HL-60/S4 treated with phorbol 12-myristate 13-acetate at 8.2 ng/mL for 4 days and 3 days (cell line): ENCODE results near the gene GANC.
"Not testable (repeated sequence)": the region's sequence is repeated elsewhere in the genome, so short reads cannot be mapped to it uniquely, and the experiment has no call there.

ENCODE experiments used
- in situ Hi-C: fragments of 300-500 bp; cut with MboI; formaldehyde crosslinking; loops from 2 replicates; pipeline ENCODE4 v1.15.0; 2022; ENCODE audit warnings: low sequenced_read_pairs

Gene GANC

GRCh38 chr15:42282344-42282743 is 9.3 kb downstream of the GANC start:
- in situ Hi-C loops, result no loop called here

- in situ Hi-C loops, result no loop called here
Observed at GRCh38 chr15:42282926-42283325, 9.9 kb downstream of the GANC start.

GRCh38 chr15:42283671-42284070 is 10.7 kb downstream of the GANC start:
- in situ Hi-C loops, result no loop called here

DNA sequence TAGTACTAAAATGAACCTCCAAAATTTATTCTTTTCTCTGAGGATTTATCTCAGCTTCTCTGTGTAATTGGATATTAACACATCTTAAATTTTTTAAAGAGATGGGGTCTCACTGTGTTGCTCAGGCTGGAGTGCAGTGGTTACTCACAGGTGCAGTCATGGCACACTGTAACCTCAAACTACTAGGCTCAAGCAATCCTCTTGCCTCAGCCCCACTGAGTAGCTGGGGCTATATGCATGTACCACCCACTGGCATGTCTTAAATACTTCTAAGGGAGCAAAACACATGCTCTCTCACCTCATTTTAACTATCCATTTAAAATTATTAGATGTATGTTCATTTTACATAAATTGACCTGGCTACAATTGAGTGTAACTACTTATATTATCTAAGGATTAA is 11.6 kb downstream of the GANC start:
- in situ Hi-C loops, result no loop called here

GRCh38 chr15:42285034-42285433 is 12.0 kb downstream of the GANC start:
- in situ Hi-C loops, result no loop called here

GRCh38 chr15:42286445-42287029 is 13.5 kb downstream of the GANC start:
- in situ Hi-C loops, result no loop called here

DNA sequence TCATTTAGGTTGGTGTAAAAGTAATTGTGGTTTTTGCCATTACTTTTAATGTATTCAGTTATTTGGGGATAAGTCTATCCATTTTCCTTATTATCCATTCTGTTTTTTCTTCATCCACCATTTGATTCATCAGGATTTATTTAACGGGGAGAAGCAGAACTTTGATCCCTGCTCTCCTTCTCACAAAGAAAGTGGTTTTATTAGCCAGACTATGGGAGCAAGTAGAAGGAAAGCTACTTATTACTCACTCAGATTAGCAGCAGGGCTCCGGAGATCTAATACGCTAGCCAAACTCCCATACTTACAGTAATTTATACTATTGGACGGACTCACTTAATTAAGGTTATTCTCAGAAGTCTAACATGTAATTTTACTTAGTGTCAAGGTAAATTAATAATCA is 14.9 kb downstream of the GANC start:
- in situ Hi-C loops, result no loop called here

- in situ Hi-C loops, result no loop called here
Observed at GRCh38 chr15:42289166-42289565, 16.2 kb downstream of the GANC start.

- in situ Hi-C loops, result not testable (repeated sequence)
Observed at GRCh38 chr15:42301004-42301403, 28.0 kb downstream of the GANC start.

- in situ Hi-C loops, result no loop called here
Observed at GRCh38 chr15:42306681-42307080, 33.7 kb downstream of the GANC start.

GRCh38 chr15:42313463-42313862 is 40.5 kb downstream of the GANC start:
- in situ Hi-C loops, result no loop called here

DNA sequence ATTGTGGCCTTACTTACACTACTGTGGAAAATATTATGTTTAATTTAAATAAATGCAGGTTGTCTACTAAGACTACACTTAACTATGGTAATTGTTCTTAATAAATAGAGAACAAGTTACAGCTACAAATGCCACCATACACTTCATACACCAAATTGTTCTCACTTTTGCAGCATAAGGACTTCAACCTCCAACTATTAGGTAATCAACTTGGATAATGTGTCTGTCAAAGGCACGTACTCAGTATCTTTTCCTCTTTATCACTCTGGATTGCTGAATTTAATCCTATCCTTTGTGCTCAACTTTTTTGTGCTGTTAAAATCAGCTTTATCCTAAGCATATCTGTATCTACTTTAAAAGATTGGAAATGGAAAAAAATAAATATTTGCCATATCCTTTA is 41.8 kb downstream of the GANC start:
- in situ Hi-C loops, result no loop called here

DNA sequence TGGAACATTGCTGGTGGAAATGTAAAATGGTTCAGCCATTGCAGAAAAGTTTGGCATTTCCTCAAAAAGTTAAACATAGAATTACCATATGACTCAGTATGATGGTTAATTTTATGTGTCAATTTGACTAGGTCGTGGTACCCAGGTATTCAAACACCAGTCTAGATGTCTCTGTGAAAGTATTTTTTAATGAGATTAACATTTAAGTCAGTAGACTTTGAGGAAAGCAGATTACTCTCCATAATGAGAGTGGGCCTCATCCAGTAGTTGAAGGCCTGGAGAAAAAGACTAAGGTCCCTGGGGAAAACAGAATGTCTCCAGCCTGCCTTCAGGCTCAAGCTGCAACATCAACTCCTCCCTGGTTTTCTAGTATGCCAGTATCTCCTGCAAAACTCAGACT is 42.5 kb downstream of the GANC start:
- in situ Hi-C loops, result no loop called here

DNA sequence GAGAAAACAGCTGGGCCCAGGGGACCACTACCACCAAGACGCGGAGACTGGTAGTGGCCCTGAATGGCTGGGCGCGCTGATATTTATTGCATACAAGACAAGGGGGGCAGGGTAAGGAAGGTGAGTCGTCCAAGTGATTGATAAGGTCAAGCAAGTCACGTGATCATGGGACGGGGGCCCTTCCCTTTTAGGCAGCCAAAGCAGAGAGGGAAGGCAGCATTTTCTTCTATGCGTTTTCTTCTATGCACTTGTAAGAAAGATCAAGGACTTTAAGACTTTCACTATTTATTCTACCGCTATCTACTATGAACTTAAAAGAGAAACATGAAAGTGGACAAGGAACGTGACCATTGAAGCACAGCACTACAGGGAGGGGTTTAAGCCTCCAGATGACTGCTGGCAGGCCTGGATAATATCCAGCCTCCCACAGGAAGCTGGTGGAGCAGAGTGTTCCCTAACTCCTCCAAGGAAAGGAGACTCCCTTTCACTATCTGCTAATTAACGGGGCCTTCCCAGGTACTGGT is 43.3 kb downstream of the GANC start:
- in situ Hi-C loops, result not testable (repeated sequence)

DNA sequence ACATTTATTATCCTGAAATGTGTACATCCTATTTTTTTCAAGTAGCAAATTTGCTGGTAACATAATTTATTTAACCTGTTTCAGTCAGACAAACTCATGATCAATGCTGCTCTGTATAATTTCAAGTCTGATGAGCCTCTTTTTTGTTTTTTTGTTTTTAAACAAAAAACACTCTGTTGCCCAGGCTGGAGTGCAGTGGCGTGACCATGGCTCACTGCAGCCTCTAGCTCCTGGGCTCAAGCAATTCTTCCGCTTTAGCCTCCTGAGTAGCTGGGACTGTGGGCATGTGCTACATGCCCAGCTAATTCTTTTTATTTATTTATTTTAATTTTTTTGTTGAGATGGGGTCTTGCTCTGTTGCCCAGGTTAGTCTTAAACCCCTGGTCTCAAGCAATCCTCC is 46.2 kb downstream of the GANC start:
- in situ Hi-C loops, result no loop called here

DNA sequence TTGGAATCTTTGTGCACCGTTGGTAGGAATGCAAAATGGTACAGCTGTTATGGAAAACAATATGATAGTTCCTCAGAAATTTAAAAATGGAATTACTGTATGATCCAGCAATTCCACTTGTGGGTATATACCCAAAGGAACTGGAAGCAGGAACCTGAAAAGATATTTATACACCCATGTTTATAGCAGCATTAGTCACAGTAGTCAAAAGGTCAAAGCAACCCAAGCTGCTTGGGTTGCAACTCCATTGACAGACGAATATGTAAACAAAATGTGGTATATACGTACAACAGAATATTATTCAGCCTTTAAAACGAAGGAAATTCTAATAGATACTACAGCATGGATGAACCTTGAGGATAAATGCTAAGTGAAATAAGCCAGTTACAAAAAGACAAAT is 51.3 kb downstream of the GANC start:
- in situ Hi-C loops, result no loop called here

GRCh38 chr15:42329161-42329560 is 56.2 kb downstream of the GANC start:
- in situ Hi-C loops, result no loop called here

- in situ Hi-C loops, result no loop called here
Observed at GRCh38 chr15:42329992-42330391, 57.0 kb downstream of the GANC start.

- in situ Hi-C loops, result no loop called here
Observed at GRCh38 chr15:42331235-42331634, 58.2 kb downstream of the GANC start.

DNA sequence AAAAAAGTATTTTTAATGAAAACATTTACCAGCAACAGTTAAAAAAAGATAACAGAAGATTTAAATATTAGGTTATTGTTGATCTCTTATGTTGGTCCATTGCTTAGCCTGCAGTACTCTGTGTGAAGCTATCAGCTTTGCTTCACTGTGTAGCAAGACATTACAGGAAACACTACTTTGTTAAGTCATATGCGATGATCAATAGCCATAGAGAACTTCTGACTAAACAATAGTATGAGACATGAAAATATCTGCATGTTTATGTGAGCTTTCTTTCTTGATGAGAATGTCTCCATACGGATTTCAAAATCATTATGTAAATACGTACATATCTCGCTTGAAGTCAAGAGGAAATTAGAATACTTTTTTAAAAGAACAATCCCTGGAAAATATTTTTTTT is 59.3 kb downstream of the GANC start:
- in situ Hi-C loops, result no loop called here

GRCh38 chr15:42335074-42335473 is 62.1 kb downstream of the GANC start:
- in situ Hi-C loops, result no loop called here

DNA sequence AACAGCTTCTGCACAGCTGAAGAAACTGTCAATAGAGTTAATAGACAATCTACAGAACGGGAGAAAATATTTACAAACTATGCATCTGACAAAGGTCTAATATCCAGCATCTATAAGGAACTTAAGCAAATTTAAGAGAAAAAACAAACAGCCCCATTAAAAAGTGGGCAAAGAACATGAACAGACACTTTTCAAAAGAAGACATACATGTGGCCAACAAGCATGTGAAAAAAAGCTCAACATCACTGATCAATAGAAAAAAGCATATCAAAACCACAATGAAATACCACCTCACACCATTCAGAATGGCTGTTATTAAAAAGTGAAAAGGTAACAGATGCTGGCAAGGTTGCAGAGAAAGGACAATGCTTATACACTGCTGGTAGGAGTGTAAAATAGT is 63.6 kb downstream of the GANC start:
- in situ Hi-C loops, result not testable (repeated sequence)

DNA sequence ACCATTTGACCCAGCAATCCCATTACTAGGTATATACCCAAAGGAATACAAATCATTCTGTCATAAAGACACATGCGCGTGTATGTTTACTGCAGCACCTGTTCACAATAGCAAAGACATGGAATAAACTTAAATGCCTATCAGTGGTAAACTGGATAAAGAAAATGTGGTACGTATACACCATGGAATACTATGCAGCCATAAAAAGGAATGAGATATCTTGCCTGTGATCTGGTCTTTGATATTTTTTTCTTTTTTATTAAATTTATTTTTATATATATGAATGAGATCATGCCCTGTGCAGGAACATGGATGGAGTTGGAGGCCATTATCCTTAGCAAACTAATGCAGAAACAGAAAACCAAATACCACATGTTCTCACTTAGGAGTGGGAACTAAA is 64.1 kb downstream of the GANC start:
- in situ Hi-C loops, result not testable (repeated sequence)
